ENCODE measurements around the gene KAT6B.
A peak's percentile ranks its signal among the peaks of the same experiment; 100 is the strongest.

The KAT6B gene

GRCh38 chr10:74937266-74937856, 111.0 kb downstream of the KAT6B start:
- Histone ChIP-seq H3K4me3 (ENCODE audit: low read depth, low read length) (no peak overlapping the region), H3K27ac (ENCODE audit: extremely low read depth, low read depth, low read length) (peak overlapping the region; percentile 18), H3K36me3 (ENCODE audit: control insufficient read depth in 2 of 2, insufficient read depth in 1 of 2, low read length in 2 of 2) (no peaks in the 10 kb centered on the region), H3K4me1 (ENCODE audit: control insufficient read depth, insufficient read depth, low read length) (peaks cover 12% of the 10 kb centered on the region), H3K9me3 (ENCODE audit: control insufficient read depth, insufficient read depth, low read depth, low read length) (no peaks in the 10 kb centered on the region)
- ChIA-PET CTCF (interaction anchor here (1.0 kb wide), 1 partner anchor 9 kb away, joined by 3 read pairs; no protein-coding TSS in a partner anchor), POLR2A (interaction anchor here (0.9 to 1.1 kb wide), 2 partner anchors 10 to 111 kb away, joined by 3 to 4 read pairs; partner anchors contain the start of gene KAT6B)
- TF ChIP-seq ZNF621 (tag by site-specific recombination; IDR thresholded peaks at IDR 0.05) (no peak), ZFP37 (tag by site-specific recombination; IDR thresholded peaks at IDR 0.05) (no peak), ZNF302 (tag by site-specific recombination; IDR thresholded peaks at IDR 0.05; ENCODE audit: low read depth) (no peak), BCL11A (tag by site-specific recombination; IDR thresholded peaks at IDR 0.05; ENCODE audit: low read depth) (0 out of 2 replicates have a peak, but pooled peaks have one; percentile 1), ZNF561 (tag by site-specific recombination; IDR thresholded peaks at IDR 0.05; ENCODE audit: borderline replicate concordance) (0 out of 2 replicates have a peak, but pooled peaks have one; percentile 5), ZNF274 (IDR thresholded peaks at IDR 0.05; ENCODE audit: low read length) (no peak), ZNF274 (tag by site-specific recombination; IDR thresholded peaks at IDR 0.05; ENCODE audit: borderline replicate concordance) (no peak), ZEB2 (tag by site-specific recombination; IDR thresholded peaks at IDR 0.05) (no peak), ZNF501 (tag by site-specific recombination; IDR thresholded peaks at IDR 0.05) (no peak), SCRT1 (tag by site-specific recombination; IDR thresholded peaks at IDR 0.05; ENCODE audit: borderline replicate concordance) (no peak), HOXC10 (CRISPR knock-in tag; IDR thresholded peaks at IDR 0.05) (no peak), ZNF24 (tag by site-specific recombination; IDR thresholded peaks at IDR 0.05) (no peak), ZNF169 (tag by site-specific recombination; IDR thresholded peaks at IDR 0.05) (no peak), ZNF140 (tag by site-specific recombination; IDR thresholded peaks at IDR 0.05) (no peak), ZNF580 (tag by site-specific recombination; IDR thresholded peaks at IDR 0.05) (no peak), ZBTB8A (tag by site-specific recombination; IDR thresholded peaks at IDR 0.05) (0 out of 2 replicates have a peak, but pooled peaks have one; percentile 20), ZFP41 (tag by site-specific recombination; IDR thresholded peaks at IDR 0.05; ENCODE audit: borderline replicate concordance) (no peak), TRIM28 (IDR thresholded peaks at IDR 0.05; ENCODE audit: borderline replicate concordance, low read length) (peak; percentile 35; the same call in 1 of the 2 replicates), ZNF366 (tag by site-specific recombination; conservative IDR thresholded peaks at IDR 0.05) (0 out of 2 replicates have a peak, but pooled peaks have one; percentile 21), ZNF530 (tag by site-specific recombination; IDR thresholded peaks at IDR 0.05; ENCODE audit: low read depth) (no peak), ZNF626 (tag by site-specific recombination; IDR thresholded peaks at IDR 0.05) (0 out of 2 replicates have a peak, but pooled peaks have one; percentile 3), ZSCAN16 (tag by site-specific recombination; IDR thresholded peaks at IDR 0.05) (no peak), ZNF221 (tag by site-specific recombination; IDR thresholded peaks at IDR 0.05; ENCODE audit: borderline replicate concordance) (no peak), FEZF1 (tag by site-specific recombination; IDR thresholded peaks at IDR 0.05) (0 out of 2 replicates have a peak, but pooled peaks have one; percentile 35), IKZF3 (tag by site-specific recombination; IDR thresholded peaks at IDR 0.05) (peak; percentile 4), YY2 (tag by site-specific recombination; IDR thresholded peaks at IDR 0.05) (no peak), OSR2 (tag by site-specific recombination; IDR thresholded peaks at IDR 0.05) (peak; percentile 73), PRDM10 (tag by site-specific recombination; IDR thresholded peaks at IDR 0.05) (0 out of 2 replicates have a peak, but pooled peaks have one; percentile 3), WT1 (tag by site-specific recombination; IDR thresholded peaks at IDR 0.05) (peak; percentile 27)
- TF ChIP-seq, protein P1, sequence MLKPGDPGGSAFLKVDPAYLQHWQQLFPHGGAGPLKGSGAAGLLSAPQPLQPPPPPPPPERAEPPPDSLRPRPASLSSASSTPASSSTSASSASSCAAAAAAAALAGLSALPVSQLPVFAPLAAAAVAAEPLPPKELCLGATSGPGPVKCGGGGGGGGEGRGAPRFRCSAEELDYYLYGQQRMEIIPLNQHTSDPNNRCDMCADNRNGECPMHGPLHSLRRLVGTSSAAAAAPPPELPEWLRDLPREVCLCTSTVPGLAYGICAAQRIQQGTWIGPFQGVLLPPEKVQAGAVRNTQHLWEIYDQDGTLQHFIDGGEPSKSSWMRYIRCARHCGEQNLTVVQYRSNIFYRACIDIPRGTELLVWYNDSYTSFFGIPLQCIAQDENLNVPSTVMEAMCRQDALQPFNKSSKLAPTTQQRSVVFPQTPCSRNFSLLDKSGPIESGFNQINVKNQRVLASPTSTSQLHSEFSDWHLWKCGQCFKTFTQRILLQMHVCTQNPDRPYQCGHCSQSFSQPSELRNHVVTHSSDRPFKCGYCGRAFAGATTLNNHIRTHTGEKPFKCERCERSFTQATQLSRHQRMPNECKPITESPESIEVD (tag by site-specific recombination; IDR thresholded peaks at IDR 0.05): peak; percentile 63
- TF ChIP-seq, protein P2, sequence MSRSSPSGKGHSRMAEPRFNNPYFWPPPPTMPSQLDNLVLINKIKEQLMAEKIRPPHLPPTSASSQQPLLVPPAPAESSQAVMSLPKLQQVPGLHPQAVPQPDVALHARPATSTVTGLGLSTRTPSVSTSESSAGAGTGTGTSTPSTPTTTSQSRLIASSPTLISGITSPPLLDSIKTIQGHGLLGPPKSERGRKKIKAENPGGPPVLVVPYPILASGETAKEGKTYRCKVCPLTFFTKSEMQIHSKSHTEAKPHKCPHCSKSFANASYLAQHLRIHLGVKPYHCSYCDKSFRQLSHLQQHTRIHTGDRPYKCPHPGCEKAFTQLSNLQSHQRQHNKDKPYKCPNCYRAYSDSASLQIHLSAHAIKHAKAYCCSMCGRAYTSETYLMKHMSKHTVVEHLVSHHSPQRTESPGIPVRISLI (tag by site-specific recombination; IDR thresholded peaks at IDR 0.05): no peak
- TF ChIP-seq, protein P3, sequence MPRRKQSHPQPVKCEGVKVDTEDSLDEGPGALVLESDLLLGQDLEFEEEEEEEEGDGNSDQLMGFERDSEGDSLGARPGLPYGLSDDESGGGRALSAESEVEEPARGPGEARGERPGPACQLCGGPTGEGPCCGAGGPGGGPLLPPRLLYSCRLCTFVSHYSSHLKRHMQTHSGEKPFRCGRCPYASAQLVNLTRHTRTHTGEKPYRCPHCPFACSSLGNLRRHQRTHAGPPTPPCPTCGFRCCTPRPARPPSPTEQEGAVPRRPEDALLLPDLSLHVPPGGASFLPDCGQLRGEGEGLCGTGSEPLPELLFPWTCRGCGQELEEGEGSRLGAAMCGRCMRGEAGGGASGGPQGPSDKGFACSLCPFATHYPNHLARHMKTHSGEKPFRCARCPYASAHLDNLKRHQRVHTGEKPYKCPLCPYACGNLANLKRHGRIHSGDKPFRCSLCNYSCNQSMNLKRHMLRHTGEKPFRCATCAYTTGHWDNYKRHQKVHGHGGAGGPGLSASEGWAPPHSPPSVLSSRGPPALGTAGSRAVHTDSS (tag by site-specific recombination; IDR thresholded peaks at IDR 0.05): no peak

All from HEK293 (cell line).